Pulmonary artery endothelial cell (primary cell): ENCODE measurements around the gene HEG1. TPM values are rescaled to one million over a fixed set of nuclear protein-coding genes. Genes with fewer than 3 reads are reported as not detected.
"Not testable (repeated sequence)": the region's sequence is repeated elsewhere in the genome, so short reads cannot be mapped to it uniquely, and the experiment has no call there.

Experiments
- DNase-seq: peaks from one replicate; pipeline ENCODE4 v3.0.0-alpha.2; 2011; ENCODE audit warnings: low read depth, low spot score
- total RNA-seq: library from RNA; depleted of rRNA; stranded (reverse); fragments of >200 nt; gene quantifications from 2 replicates; pipeline ENCODE4 v1.2.3, GENCODE V29; 2014

Gene HEG1, protein sequence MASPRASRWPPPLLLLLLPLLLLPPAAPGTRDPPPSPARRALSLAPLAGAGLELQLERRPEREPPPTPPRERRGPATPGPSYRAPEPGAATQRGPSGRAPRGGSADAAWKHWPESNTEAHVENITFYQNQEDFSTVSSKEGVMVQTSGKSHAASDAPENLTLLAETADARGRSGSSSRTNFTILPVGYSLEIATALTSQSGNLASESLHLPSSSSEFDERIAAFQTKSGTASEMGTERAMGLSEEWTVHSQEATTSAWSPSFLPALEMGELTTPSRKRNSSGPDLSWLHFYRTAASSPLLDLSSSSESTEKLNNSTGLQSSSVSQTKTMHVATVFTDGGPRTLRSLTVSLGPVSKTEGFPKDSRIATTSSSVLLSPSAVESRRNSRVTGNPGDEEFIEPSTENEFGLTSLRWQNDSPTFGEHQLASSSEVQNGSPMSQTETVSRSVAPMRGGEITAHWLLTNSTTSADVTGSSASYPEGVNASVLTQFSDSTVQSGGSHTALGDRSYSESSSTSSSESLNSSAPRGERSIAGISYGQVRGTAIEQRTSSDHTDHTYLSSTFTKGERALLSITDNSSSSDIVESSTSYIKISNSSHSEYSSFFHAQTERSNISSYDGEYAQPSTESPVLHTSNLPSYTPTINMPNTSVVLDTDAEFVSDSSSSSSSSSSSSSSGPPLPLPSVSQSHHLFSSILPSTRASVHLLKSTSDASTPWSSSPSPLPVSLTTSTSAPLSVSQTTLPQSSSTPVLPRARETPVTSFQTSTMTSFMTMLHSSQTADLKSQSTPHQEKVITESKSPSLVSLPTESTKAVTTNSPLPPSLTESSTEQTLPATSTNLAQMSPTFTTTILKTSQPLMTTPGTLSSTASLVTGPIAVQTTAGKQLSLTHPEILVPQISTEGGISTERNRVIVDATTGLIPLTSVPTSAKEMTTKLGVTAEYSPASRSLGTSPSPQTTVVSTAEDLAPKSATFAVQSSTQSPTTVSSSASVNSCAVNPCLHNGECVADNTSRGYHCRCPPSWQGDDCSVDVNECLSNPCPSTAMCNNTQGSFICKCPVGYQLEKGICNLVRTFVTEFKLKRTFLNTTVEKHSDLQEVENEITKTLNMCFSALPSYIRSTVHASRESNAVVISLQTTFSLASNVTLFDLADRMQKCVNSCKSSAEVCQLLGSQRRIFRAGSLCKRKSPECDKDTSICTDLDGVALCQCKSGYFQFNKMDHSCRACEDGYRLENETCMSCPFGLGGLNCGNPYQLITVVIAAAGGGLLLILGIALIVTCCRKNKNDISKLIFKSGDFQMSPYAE (N-terminal part only)
- 54.2 and 100 TPM in 2 replicates for total RNA-seq

DNA sequence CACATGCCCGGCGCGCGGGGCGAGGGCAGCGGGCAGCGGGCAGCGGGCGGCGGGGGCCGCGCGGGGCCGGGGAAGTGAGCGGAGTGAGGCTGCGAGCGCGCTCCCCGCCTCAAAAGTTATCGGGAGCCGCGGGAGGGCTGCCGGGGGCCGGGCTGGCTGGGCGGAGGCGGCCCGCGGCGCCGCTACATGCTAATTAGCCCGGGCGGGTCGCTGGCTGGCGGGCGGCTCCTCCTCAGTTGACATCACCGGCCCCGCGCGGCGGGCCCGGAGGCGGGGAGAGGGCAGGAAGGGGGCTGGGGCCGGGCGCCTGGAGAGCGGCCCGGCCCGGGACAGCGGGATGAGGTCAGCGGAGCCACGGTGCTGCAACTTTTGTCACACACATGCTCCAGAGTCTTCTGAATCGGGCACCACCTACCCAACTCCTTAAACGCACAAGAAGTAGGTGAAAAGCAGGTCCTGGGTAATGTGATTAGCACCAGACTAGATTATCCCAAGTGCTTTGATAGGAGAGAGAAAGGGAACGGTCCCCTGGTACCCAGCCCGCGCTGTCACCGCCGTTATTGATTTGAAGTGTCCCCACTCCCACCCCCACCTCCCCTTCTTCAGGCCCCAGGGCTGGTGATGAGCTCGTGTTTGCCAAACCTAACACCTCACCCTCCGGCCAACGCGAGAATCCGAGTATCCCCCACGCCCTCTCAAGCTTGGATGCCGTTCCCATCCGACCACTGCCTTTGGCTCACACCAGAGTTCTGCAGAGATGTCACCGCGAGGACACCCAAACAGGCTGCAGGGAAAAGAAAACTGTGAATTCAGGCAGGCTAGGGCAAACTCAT, at the start of gene HEG1:
HEG1 (minus strand) TSS at position 85 of the 833 bp plus-strand sequence. CDS start 107 bp downstream, outside the sequence.
- DNase-seq = no peak

DNA sequence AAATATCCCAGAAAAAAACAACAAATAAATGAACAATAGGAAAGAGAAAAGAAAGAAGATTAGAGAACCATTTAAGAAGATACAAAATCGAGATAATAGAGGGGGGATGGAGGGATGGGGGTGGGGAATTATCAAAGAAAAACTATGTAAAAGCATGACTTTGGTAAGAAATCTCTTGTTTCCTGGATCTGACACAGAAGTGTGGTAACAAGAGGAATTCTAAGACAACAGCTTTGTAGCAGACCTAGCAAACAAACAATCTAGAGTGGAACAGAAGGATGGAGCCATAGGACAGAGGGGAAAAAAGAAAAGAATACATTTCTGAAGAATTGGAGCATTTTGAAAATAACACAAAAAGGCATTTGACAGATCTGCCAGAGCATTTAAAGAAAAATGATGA, 49.3 kb upstream of the HEG1 start:
- no peak for DNase-seq

DNA sequence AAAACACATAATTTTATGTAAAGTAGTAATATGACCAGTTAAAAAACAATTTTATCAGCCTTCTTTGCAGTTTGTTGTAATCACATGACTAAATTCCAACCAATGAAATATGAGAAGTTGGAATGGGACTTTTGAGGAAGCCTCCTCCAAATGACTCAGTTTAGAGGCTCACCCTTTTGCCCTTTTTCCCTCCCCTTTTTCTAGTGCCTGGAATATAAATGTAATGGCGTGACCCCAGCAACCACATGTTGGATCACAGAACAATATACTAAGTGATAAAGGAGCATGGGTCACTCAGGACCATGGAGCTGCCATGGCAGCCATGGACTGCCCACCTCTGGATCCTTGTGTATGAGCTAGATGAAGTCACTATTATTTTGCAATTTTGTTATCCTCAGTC, 48.8 kb upstream of the HEG1 start:
- DNase-seq = no peak

DNA sequence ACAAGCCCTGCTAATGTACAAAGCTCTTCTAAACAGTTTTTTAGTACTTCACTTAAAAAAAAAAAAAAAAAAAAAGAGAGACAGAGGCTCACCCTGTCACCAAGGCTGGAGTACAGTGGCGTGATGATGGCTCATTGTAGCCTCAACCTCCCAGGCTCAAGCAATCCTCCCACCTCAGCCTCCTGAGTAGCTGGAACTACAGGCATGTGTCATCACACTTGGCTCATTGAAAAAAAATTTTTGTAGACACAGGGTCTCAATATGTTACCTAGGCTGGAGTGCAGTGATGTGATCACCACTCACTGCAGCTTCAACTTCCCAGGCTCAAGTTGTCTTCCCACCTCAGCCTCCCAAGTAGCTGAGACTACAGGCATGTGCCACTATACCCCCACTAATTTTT, 47.6 kb upstream of the HEG1 start:
- DNase-seq = no peak

DNA sequence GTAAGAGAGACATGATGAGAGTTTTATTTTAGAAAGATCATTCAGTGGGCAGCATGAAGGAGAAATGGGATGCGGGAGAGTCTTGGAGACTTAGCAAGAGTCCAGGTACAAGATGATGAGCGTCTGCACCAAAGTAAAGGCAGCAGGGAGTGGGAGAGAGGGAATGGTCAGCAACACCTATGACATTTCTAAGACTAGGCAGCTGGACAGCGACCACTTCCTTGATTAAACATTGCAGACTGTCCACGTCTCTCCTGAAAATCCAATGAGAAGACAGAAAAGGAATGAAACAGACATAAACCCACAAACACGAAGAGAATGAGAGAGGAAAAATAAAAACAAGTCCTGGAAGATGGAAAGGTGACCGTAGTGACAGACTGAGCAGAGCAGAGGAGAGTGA, 46.7 kb upstream of the HEG1 start:
- DNase-seq = no peak

DNA sequence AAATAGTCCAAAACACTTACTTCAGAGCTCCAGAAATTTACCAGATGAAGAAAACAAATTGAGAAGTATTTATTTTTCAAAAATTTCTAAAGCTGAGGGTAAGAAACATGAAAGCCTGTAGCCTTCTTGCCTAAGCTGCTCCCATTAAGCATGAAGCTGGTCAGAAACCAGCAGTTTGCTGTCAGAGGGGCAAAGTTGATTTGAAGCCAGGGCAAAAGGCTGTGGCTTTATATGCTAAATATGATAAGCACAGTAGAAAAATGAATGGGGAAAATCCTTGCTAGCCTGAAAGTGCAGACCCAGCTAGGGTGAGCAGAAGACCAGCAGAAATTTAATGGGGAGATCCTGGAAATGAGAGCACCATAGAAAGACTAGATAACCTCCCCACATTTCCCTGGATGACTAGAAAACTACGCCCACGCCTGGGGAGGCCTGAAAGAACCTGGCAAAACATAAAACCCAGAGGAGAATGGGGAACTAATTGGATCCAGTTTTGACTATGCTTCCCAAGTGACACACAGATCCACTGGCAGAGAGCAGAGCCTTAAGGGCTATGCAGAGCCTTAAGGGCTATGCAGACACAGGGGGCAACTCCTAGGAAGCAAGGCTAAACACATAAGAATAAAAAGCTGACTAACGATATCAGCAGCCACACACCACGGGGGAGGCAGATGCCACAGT, 43.0 kb upstream of the HEG1 start:
- no peak for DNase-seq

DNA sequence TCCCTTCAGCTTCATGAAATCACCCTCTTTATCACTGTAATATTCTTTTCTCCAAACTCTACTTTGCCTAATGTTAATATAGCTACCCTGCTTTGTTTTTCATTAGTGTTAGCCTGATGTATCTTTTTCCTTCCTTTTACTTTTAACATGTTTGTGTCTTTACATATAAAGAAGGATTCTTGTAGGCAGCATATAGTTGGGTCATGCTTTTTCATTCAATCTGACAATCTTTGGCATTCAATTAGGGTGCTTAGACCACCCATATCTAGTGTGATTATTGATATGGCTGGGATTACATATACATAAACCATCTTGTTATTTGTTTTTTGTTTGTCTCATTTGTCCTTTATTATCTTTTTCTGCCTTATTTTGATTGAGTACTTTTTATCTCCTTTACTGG, 34.9 kb upstream of the HEG1 start:
- DNase-seq = no peak

DNA sequence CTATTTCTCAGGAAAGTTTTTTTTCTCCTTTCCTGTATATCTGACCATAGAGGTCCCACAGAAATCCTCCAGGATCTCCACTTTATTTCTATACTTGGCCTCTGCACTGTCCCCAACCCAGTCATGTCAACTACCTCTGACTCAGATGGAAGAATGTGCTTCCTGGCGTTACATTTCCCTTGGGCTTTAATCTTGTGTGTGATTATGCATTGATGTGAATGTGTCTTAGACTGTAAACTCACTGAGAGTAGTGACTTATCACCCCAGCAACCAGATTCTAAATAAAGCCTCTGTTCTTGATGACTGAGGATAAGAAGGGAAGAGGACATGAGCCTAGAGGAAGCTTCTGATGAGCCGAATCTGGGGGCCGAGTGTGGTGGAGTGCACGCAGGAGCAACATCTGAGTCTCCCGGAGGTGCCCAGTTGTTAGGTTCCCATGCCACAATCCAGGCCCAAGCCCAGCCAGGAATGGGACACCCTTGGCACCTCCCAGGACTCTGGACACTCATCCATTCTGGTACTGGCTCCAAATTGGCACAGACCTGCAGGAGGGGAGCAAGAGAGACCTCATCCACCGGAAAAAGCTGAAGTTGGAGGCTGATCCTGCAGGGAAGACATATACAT, 32.1 kb upstream of the HEG1 start:
- DNase-seq = no peak

DNA sequence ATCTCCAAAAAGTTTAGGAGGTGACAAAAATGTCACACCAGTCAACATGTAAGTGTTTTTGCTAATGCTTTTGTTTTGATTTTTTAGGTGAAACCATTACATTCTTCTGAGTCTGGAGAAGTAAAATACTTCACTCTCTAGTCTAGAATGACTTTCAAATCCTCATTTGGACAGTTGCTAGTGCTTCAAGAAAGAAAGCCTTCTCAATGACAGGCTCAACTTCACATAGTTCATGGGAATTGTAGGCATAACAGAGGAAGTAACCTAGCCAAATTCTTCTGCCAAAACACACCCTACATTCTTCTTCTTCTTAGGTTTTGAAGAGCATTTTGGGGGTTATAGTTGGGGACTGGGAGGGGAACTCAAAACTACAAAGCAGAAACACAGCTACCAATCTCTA, 29.4 kb upstream of the HEG1 start:
- DNase-seq = no peak

DNA sequence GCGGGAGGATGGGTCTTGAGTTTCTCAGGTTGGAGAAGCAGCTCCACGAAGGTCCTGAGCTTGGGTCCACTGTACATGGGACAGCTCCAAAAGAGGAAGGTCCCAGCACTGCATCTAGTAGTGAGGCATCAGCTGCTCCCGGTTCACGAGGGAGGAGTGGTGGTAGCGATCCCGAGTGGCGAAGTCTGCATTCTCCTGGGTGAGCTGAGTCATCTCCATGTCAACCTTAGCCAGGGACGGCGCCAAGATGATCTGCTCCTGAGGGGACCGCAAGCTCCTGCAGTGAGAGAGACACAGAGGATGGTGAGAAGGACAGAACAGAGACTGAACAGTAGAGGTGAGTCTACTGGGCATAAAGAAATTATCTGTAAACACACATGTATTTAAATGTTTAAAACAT, 28.0 kb upstream of the HEG1 start:
- no peak for DNase-seq

DNA sequence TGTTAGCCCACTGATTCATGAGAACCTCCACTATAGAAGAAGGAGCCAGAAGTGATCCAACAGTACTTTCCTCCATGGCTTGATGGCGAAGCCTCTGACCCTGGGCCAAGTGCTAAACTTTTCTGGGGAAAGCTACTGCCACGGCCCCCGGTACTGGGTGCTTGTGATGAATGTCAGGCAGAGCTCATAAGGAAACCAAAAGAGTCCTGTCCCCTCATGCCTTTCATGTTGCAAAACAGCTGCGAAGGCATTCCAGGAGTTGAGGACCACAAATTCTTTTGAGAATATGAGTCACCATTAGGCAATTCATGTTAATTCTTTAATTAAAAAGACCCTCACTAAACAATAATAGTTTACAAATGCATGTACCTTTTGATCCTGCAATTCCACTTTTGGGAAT, 26.5 kb upstream of the HEG1 start:
- DNase-seq = not testable (repeated sequence)

DNA sequence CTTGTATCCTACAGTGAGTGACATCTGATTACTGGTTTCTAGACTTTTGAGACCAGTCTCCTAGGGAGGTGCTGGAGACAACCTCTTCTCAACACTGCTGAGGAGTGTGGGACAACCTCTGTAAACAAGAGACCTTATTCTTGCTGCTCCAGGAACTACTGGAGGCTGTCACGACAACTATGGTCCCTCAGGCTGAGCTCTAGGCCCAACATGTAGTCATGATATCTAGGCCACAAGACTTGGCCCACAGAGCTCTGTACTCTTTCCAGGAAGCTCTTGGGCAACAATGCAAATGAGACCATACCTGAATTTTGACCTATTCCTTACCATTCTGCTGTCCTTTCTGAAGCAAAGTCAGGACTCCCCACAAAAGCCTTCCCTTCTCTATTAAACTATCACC, 24.3 kb upstream of the HEG1 start:
- no peak for DNase-seq

DNA sequence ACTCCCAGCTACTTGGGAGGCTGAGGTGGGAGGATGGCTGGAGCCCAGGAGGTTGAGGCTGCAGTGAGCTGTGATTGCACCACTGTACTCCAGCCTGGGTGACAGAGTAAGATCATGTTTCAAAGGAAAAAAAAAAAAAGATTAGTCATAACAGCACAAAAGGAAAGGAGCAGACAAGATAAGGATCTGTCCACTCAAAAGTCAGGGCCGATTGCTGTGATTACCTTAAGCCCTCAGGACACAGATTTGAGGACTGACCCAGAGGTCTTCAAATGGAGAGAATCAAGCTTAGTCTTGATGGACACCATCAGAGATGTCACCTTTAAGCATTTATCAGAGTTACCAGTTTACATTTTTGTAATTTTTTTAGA, 23.9 kb upstream of the HEG1 start:
- DNase-seq = no peak

DNA sequence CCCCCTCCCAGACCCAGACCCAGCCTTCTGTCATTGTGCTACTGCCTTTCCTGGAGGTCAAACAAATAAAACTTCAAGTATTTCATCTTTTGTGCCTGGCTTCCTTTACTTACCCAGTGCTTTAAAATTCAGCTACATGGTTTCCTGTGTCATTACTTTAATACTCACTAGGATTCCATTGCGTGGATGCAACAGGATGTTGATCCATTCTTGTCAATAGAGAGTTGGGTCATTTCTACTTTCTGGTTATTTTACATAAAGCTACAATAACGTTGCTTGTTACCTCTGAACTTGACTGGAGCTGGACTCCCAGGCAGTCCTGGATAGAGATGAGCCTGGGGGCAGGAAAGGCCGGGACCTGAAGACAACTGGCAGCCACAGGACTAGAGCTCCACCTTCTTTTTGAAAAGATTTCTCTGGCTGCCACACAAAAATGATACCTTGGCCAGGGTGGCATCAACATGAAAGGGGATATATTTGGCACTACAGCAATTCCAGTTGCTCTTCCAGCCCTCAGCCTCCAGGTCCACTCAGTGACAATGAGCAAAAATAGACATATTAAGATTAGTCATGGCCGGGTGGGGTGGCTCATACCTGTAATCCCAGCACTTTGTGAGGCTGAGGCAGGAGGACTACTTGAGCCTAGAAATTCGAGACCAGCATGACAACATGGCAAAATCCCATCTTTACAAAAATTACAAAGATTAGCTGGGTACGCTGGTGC, 23.3 kb upstream of the HEG1 start:
- no peak for DNase-seq

DNA sequence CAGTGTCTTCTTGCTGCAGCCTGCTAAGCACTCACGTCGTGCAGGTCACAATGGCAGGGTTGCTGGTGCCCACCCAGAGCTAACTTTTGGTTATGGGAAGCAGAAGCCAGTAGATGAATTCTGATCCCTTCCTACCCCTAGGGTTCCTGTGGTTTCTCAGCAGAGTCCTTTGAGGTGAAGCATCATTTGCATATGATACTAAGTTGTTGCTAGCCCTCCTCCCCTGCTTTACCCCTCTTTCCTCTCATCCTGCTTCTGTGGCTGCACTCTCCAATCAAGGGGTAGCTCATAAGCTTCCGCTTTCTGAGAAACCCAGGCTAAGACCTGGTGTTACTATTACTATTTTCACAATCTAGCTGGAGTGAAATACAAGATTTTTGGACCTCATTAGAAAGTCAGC, 22.1 kb upstream of the HEG1 start:
- DNase-seq = no peak

DNA sequence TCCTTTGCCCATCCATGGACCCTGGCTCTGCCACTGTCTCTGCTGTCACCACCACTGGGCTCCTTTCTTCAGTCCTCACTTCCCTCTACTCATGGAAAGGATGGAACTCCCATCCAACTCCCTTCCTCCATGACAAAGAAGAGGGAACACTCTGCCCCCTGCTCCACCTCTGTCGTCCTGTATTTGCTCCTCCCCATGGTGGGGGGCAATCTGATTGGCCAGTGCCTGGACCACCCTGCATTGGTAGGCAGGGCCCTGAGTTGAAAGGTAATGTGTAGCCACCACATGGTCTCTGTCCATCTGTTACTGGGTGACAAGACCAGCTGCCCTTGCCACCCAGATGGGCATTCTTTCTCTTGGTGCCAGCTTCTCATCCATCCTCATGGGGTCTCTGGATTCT, 20.7 kb upstream of the HEG1 start:
- no peak for DNase-seq

DNA sequence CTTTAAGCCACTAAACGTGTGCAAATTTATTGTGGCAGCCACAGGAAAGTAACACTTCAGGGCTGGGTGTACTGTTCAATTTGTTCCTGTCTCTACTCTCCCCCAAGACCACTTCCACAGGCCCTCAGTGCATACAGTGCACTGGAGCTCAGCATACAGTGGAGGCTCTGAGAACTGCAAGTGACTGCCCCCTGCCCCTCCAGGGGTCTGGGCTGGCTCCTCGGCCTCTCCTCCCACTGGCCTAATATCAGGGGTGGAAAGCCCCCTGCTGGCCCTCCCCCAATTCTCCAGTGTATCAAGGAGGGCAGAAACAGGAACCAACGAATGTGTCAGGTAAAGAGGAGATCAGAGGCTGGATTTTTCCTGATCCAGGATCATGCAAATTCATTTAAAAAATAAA, 19.9 kb upstream of the HEG1 start:
- no peak for DNase-seq

DNA sequence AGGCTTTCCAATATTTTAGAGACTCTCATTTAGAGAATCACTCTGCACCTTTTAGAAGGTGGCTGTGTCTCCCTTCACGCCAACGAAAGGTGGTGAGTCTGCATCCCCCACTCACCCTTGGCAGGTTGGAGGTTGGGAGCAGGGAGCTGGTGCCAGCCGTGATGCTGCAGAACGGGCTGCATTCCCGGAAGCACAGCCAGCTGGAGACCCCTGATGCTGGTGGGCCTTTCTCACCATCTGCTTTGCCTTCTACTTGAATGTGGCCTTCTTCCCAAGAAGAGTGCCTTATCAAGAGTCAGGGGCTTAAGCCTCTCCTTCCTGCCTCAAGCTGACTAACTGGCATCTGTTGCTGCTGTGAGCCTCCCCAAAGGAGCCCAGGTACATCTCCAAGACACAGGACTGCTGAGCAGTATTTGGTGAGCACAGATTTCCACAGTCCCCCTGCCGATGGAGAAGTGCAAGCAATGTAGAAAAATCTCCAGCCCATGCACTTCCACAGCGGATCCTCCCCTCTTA, 17.7 kb upstream of the HEG1 start:
- no peak for DNase-seq
